Retinal pigment epithelial cell (primary cell): ENCODE results near the gene AFG3L2.

Experiments
- DNase-seq: peaks from one replicate; pipeline ENCODE4 v3.0.0-alpha.2; 2010; ENCODE audit warnings: low read depth
- H3K4me3 ChIP-seq: 2 replicates; pipeline ENCODE4 v1.5.1; 2011; ENCODE audit warnings: mild to moderate bottlenecking, low read length, control low read depth, moderate library complexity
- CTCF ChIP-seq: conservative IDR thresholded peaks from 2 replicates; pipeline ENCODE4 v1.5.1; 2011; ENCODE audit warnings: low read depth, low read length, control low read depth, inconsistent platforms

Gene AFG3L2

GRCh38 chr18:12397793-12398192 lies 20.8 kb upstream of the AFG3L2 start:
- no peak for DNase-seq
- H3K4me3 ChIP-seq: no peak overlapping the region
- no peak for TF ChIP-seq CTCF

- no peak for DNase-seq
Measured at GRCh38 chr18:12397254-12397653, 20.2 kb upstream of the AFG3L2 start.

GRCh38 chr18:12394428-12394827 lies 17.4 kb upstream of the AFG3L2 start:
- TF ChIP-seq CTCF: peak; percentile 66
- DNase-seq: no peak

More at GRCh38 chr18:12397254-12397653, 20.2 kb upstream of the AFG3L2 start:
- no peak overlapping the region for H3K4me3 ChIP-seq
- TF ChIP-seq CTCF: no peak

GRCh38 chr18:12393998-12394397 lies 17.0 kb upstream of the AFG3L2 start:
- DNase-seq: no peak
- no peak overlapping the region for H3K4me3 ChIP-seq
- TF ChIP-seq CTCF: no peak

More at GRCh38 chr18:12394428-12394827, 17.4 kb upstream of the AFG3L2 start:
- H3K4me3 ChIP-seq: no peak overlapping the region

GRCh38 chr18:12393510-12393909 lies 16.5 kb upstream of the AFG3L2 start:
- no peak for DNase-seq
- no peak for TF ChIP-seq CTCF
- H3K4me3 ChIP-seq: no peak overlapping the region

GRCh38 chr18:12391487-12392165 lies 14.6 kb upstream of the AFG3L2 start:
- DNase-seq: no peak
- peak; percentile 99 for TF ChIP-seq CTCF
- no peak overlapping the region for H3K4me3 ChIP-seq

- TF ChIP-seq CTCF: no peak
- H3K4me3 ChIP-seq: no peak overlapping the region
- DNase-seq: no peak
Measured at GRCh38 chr18:12388442-12388841, 11.4 kb upstream of the AFG3L2 start.
